Fibroblast of lung (primary cell): ENCODE results near the gene MFSD6L.

Source experiments
- EZH2 ChIP-seq: IDR thresholded peaks from 2 replicates; pipeline ENCODE4 v1.5.1; 2012; ENCODE audit warnings: low read length, control low read depth, mild to moderate bottlenecking; ENCODE audit errors: missing control alignments
- TF ChIP-seq, protein P1 (sequence below), 2 donors: IDR thresholded peaks in 1 of 2; conservative IDR thresholded peaks in 1 of 2; 1 replicate in 1 of 2; 2 replicates in 1 of 2; pipeline ENCODE4 v1.5.1; 2011 to 2012; ENCODE audit warnings: low read length in 2 of 2, control low read depth in 1 of 2, inconsistent platforms in 1 of 2, low read depth in 1 of 2, mild to moderate bottlenecking in 1 of 2

DNA sequence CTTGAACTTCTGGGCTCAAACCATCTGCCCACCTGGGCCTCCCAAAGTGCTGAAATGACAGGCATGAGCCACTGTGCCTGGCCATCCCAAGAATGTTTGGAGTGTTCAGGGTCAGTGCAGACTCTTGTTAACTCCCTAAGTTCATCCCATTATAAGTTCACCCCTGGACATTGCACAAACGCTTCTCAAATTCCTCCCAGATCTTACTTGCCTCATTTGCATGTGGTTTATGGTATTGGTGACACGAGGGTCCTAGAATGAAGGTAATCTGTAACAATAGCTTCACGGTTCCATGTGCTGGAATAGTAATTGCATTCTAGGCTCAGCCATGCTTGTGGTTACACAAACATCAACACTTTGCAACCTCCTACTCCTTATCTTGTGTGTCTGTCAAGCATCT is 49.5 kb downstream of the MFSD6L start:
- TF ChIP-seq, protein P1, sequence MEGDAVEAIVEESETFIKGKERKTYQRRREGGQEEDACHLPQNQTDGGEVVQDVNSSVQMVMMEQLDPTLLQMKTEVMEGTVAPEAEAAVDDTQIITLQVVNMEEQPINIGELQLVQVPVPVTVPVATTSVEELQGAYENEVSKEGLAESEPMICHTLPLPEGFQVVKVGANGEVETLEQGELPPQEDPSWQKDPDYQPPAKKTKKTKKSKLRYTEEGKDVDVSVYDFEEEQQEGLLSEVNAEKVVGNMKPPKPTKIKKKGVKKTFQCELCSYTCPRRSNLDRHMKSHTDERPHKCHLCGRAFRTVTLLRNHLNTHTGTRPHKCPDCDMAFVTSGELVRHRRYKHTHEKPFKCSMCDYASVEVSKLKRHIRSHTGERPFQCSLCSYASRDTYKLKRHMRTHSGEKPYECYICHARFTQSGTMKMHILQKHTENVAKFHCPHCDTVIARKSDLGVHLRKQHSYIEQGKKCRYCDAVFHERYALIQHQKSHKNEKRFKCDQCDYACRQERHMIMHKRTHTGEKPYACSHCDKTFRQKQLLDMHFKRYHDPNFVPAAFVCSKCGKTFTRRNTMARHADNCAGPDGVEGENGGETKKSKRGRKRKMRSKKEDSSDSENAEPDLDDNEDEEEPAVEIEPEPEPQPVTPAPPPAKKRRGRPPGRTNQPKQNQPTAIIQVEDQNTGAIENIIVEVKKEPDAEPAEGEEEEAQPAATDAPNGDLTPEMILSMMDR (conservative IDR thresholded peaks at IDR 0.05 in 1 of 2, IDR thresholded peaks at IDR 0.05 in 1 of 2; ENCODE audit: low read depth in 1 of 2, low read length in 2 of 2): no peak
- no peak for TF ChIP-seq EZH2
